ENCODE results near the gene SHLD1.

- no peak for TF ChIP-seq POLR2A (IDR thresholded peaks at IDR 0.05)
- TF ChIP-seq CTCF (IDR thresholded peaks at IDR 0.05), result no peak
These were observed 105.7 kb downstream of the SHLD1 start for GRCh38 chr20:5855939-5856338.
